H1 (cell line): ENCODE data around the gene CHAC1. TPM values are rescaled to one million over a fixed set of nuclear protein-coding genes. Genes with fewer than 3 reads are reported as not detected.

Experiments used
- ATF2 ChIP-seq: IDR thresholded peaks from 2 replicates; pipeline ENCODE4 v1.6.1; 2012; ENCODE audit warnings: low read length, inconsistent platforms
- BCL11A ChIP-seq, 2 experiments: IDR thresholded peaks; one replicate each; pipeline ENCODE4 v1.6.1; 2011; ENCODE audit warnings: low read depth in 2 of 2, low read length in 2 of 2, mild to moderate bottlenecking in 2 of 2
- BRCA1 ChIP-seq: IDR thresholded peaks from 2 replicates; pipeline ENCODE4 v1.6.1; 2012; ENCODE audit warnings: low read depth, low read length, improper control_type of control experiment
- CTCF ChIP-seq, 3 experiments: IDR thresholded peaks; 1 replicate in 2 of 3; 2 replicates in 1 of 3; pipeline versions ENCODE4 v1.5.1 to v1.6.1; 2011; ENCODE audit warnings: low read length in 3 of 3, mild to moderate bottlenecking in 3 of 3, inconsistent platforms in 2 of 3, low read depth in 1 of 3, moderate library complexity in 1 of 3; ENCODE audit not compliant: insufficient read depth in 1 of 3; ENCODE audit errors: control extremely low read depth in 1 of 3
- HDAC2 ChIP-seq, 2 experiments: fragments of 300-600 bp in 1 of 2; sonication (generic) in 1 of 2; IDR thresholded peaks; 2 replicates each; pipeline ENCODE4 v1.6.1; 2011 to 2012; ENCODE audit warnings: low read depth in 2 of 2, low read length in 2 of 2, mild to moderate bottlenecking in 2 of 2, moderate library complexity in 2 of 2, borderline replicate concordance in 1 of 2, inconsistent platforms in 1 of 2
- JUN ChIP-seq: IDR thresholded peaks from 2 replicates; pipeline ENCODE4 v1.6.1; 2011; ENCODE audit warnings: low read depth, mild to moderate bottlenecking, improper control_type of control experiment, low read length
- NANOG ChIP-seq: IDR thresholded peaks from 2 replicates; pipeline ENCODE4 v1.6.1; 2011; ENCODE audit warnings: low read length, low read depth, mild to moderate bottlenecking, inconsistent platforms; ENCODE audit not compliant: insufficient read depth, poor library complexity, severe bottlenecking
- RFX5 ChIP-seq: IDR thresholded peaks from 2 replicates; pipeline ENCODE4 v1.6.1; 2011; ENCODE audit warnings: low read depth, low read length, improper control_type of control experiment, borderline replicate concordance
- RNF2 ChIP-seq: fragments of 200-900, 300-1000 bp; sonication (generic); IDR thresholded peaks from 2 replicates; pipeline ENCODE4 v1.7.1; 2016; ENCODE audit warnings: borderline replicate concordance, low read depth, mild to moderate bottlenecking, antibody characterized with exemption, low read length; ENCODE audit not compliant: poor library complexity, severe bottlenecking; ENCODE audit errors: missing control alignments
- SIN3A ChIP-seq, 2 experiments: IDR thresholded peaks in 1 of 2; conservative IDR thresholded peaks in 1 of 2; 2 replicates each; pipeline ENCODE4 v1.6.1; 2011 to 2012; ENCODE audit warnings: low read length in 2 of 2, improper control_type of control experiment in 1 of 2, low read depth in 1 of 2, mild to moderate bottlenecking in 1 of 2
- SIRT6 ChIP-seq: IDR thresholded peaks from one replicate; pipeline ENCODE4 v1.7.1; 2012; ENCODE audit warnings: low read length, inconsistent platforms
- SUZ12 ChIP-seq: fragments of 200-600 bp; sonication (generic); IDR thresholded peaks from 2 replicates; pipeline ENCODE4 v1.6.1; 2012; ENCODE audit warnings: mild to moderate bottlenecking, inconsistent platforms, low read length, moderate library complexity, mixed read lengths
- TCF12 ChIP-seq: IDR thresholded peaks from 2 replicates; pipeline ENCODE4 v1.6.1; 2011; ENCODE audit warnings: low read depth, mild to moderate bottlenecking, low read length
- USF2 ChIP-seq: IDR thresholded peaks from 2 replicates; pipeline ENCODE4 v1.6.1; 2011; ENCODE audit warnings: low read length, improper control_type of control experiment
- polyA plus RNA-seq, 7 experiments: library from polyadenylated mRNA; depleted of rRNA in 3 of 7; stranded (reverse) in 5 of 7; unstranded in 2 of 7; fragments of >200 nt in 5 of 7; fragments of 200-250 nt in 2 of 7; gene quantifications; 1 replicate in 5 of 7; 2 replicates in 1 of 7; 4 replicates in 1 of 7; pipeline versions ENCODE4 v1.2.1 to v1.2.3, GENCODE V29; 2011 to 2013; ENCODE audit warnings: missing spikeins in 2 of 7, mixed read lengths in 2 of 7
- total RNA-seq: library from RNA; stranded (reverse); fragmentation: NEBNext Ultra II Directional; extraction: Animal tissue kit (Norgen Biotek cat#: 25700); gene quantifications from 2 replicates; pipeline ENCODE4 v1.2.1, GENCODE V29; 2021
- TF ChIP-seq, protein P1 (sequence below): IDR thresholded peaks from 2 replicates; pipeline ENCODE4 v1.6.1; 2012; ENCODE audit warnings: inconsistent platforms

Gene CHAC1
- total and polyA plus RNA-seq, 2 of the 8 experiments (the other 6 are each of a cell fraction or from before 2014, with no cell fraction given): 34.3 to 159 TPM

- TF ChIP-seq RNF2 (no peak), BRCA1 (no peak), SIRT6 (no peak), TCF12 (peak; percentile 83; the same call in 1 of the 2 replicates), USF2 (no peak), NANOG (no peak), JUN (no peak), HDAC2 (IDR thresholded peaks at IDR 0.05; ENCODE audit: borderline replicate concordance in 1 of 2, low read depth in 2 of 2, low read length in 2 of 2) (peak; percentile 18 to 43; a peak in 1 of 4 replicates), ATF2 (no peak), BCL11A (IDR thresholded peaks at IDR 0.05; ENCODE audit: low read depth in 2 of 2, low read length in 2 of 2) (no peak), CTCF (IDR thresholded peaks at IDR 0.05; ENCODE audit: control extremely low read depth in 1 of 3, insufficient read depth in 1 of 3, low read depth in 1 of 3, low read length in 3 of 3) (peak in 2 of 3 experiments; percentile 80 to 97; a peak in 3 of 4 replicates), SIN3A (conservative IDR thresholded peaks at IDR 0.05 in 1 of 2, IDR thresholded peaks at IDR 0.05 in 1 of 2; ENCODE audit: low read depth in 1 of 2, low read length in 2 of 2) (peak; percentile 51 to 83; a peak in 2 of 4 replicates), SUZ12 (no peak), RFX5 (no peak)
- TF ChIP-seq, protein P1, sequence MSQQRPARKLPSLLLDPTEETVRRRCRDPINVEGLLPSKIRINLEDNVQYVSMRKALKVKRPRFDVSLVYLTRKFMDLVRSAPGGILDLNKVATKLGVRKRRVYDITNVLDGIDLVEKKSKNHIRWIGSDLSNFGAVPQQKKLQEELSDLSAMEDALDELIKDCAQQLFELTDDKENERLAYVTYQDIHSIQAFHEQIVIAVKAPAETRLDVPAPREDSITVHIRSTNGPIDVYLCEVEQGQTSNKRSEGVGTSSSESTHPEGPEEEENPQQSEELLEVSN: no peak
These were observed 46.9 kb upstream of the CHAC1 start (continued) for GRCh38 chr15:40906091-40906990.
